ENCODE results near the gene ATG7.

GRCh38 chr3:11554666-11555065, 282.5 kb downstream of the ATG7 start:
- TF ChIP-seq POLR2A (IDR thresholded peaks at IDR 0.05) (no peak), POLR2AphosphoS5 (IDR thresholded peaks at IDR 0.05; ENCODE audit: insufficient read depth in 1 of 2, low read depth in 1 of 2) (no peak)
- TF ChIP-seq, protein P1, sequence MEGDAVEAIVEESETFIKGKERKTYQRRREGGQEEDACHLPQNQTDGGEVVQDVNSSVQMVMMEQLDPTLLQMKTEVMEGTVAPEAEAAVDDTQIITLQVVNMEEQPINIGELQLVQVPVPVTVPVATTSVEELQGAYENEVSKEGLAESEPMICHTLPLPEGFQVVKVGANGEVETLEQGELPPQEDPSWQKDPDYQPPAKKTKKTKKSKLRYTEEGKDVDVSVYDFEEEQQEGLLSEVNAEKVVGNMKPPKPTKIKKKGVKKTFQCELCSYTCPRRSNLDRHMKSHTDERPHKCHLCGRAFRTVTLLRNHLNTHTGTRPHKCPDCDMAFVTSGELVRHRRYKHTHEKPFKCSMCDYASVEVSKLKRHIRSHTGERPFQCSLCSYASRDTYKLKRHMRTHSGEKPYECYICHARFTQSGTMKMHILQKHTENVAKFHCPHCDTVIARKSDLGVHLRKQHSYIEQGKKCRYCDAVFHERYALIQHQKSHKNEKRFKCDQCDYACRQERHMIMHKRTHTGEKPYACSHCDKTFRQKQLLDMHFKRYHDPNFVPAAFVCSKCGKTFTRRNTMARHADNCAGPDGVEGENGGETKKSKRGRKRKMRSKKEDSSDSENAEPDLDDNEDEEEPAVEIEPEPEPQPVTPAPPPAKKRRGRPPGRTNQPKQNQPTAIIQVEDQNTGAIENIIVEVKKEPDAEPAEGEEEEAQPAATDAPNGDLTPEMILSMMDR (IDR thresholded peaks at IDR 0.05): no peak

Measured in vagina (tissue), 2 donors.